Measurements from ENCODE around the gene CCDC88C.
"Not testable (repeated sequence)": the region's sequence is repeated elsewhere in the genome, so short reads cannot be mapped to it uniquely, and the experiment has no call there.

Gene CCDC88C

GRCh38 chr14:91429385-91429784 is 11.8 kb upstream of the CCDC88C start:
- Histone ChIP-seq H2BK5ac (ENCODE audit: low read length) (no peak overlapping the region), H3K27me3 (ENCODE audit: control insufficient read depth in 3 of 3, insufficient read depth in 3 of 3, low read depth in 1 of 3, low read length in 3 of 3) (no peaks in the 10 kb centered on the region)

GRCh38 chr14:91428931-91429330 is 11.3 kb upstream of the CCDC88C start:
- DNase-seq (ENCODE audit: low spot score); H2BK120ac ChIP-seq (ENCODE audit: low read depth, low read length); H3K4me2 ChIP-seq (ENCODE audit: insufficient read depth, low read length, poor library complexity, severe bottlenecking); H2AK5ac ChIP-seq (ENCODE audit: low read depth, low read length); H3K14ac ChIP-seq (ENCODE audit: low read length); H3K4me1 ChIP-seq (ENCODE audit: control insufficient read depth in 2 of 2, insufficient read depth in 1 of 2, low read depth in 1 of 2, low read length in 2 of 2); H2BK5ac ChIP-seq (ENCODE audit: low read length); H3K23ac ChIP-seq (ENCODE audit: low read depth, low read length, poor library complexity); H2BK15ac ChIP-seq (ENCODE audit: low read length); H2BK12ac ChIP-seq (ENCODE audit: low read length); H3K9me3 ChIP-seq (replicated peaks in 1 of 2; ENCODE audit: control insufficient read depth in 2 of 2, insufficient read depth in 1 of 2, low read depth in 1 of 2, low read length in 2 of 2); H4K8ac ChIP-seq (ENCODE audit: low read depth, low read length); H3K9ac ChIP-seq (ENCODE audit: low read depth, low read length, poor library complexity); H3K36me3 ChIP-seq (replicated peaks in 1 of 2; ENCODE audit: control insufficient read depth in 2 of 2, insufficient read depth in 2 of 2, low read length in 2 of 2); H4K91ac ChIP-seq (ENCODE audit: low read depth, low read length, poor library complexity); H3K27ac ChIP-seq (replicated peaks; ENCODE audit: low read length); H3K4me3 ChIP-seq (ENCODE audit: low read length in 2 of 2); H2AFZ ChIP-seq (ENCODE audit: low read length); H3K79me1 ChIP-seq (ENCODE audit: low read depth, low read length); H3K27me3 ChIP-seq (ENCODE audit: control insufficient read depth in 3 of 3, insufficient read depth in 3 of 3, low read depth in 1 of 3, low read length in 3 of 3); H3K4ac ChIP-seq (ENCODE audit: low read length); H3K18ac ChIP-seq (ENCODE audit: low read length): not testable (repeated sequence)
- WGBS, 2 donors (ENCODE audit: extremely low coverage in 2 of 2, insufficient read length in 2 of 2, insufficient replicate concordance in 1 of 2) = no CpG with 5 or more reads among the region's 1 CpG

More at GRCh38 chr14:91429385-91429784, 11.8 kb upstream of the CCDC88C start:
- no peak overlapping the region for H3K4ac ChIP-seq (ENCODE audit: low read length)
- H3K4me2 ChIP-seq (ENCODE audit: insufficient read depth, low read length, poor library complexity, severe bottlenecking) = no peak overlapping the region
- H3K4me3 ChIP-seq (ENCODE audit: low read length in 2 of 2) = no peak overlapping the region
- no peak overlapping the region for H3K14ac ChIP-seq (ENCODE audit: low read length)
- H3K79me1 ChIP-seq (ENCODE audit: low read depth, low read length) = no peaks in the 10 kb centered on the region
- no peak overlapping the region for H4K91ac ChIP-seq (ENCODE audit: low read depth, low read length, poor library complexity)
- H2BK12ac ChIP-seq (ENCODE audit: low read length) = no peak overlapping the region
- H3K4me1 ChIP-seq (ENCODE audit: control insufficient read depth in 2 of 2, insufficient read depth in 1 of 2, low read depth in 1 of 2, low read length in 2 of 2) = no peaks in the 10 kb centered on the region
- H4K8ac ChIP-seq (ENCODE audit: low read depth, low read length) = no peak overlapping the region
- no peaks in the 10 kb centered on the region for H3K36me3 ChIP-seq (replicated peaks in 1 of 2; ENCODE audit: control insufficient read depth in 2 of 2, insufficient read depth in 2 of 2, low read length in 2 of 2)
- no peak overlapping the region for H2AK5ac ChIP-seq (ENCODE audit: low read depth, low read length)
- no peak overlapping the region for H3K27ac ChIP-seq (replicated peaks; ENCODE audit: low read length)
- H3K23ac ChIP-seq (ENCODE audit: low read depth, low read length, poor library complexity) = no peak overlapping the region
- no peak overlapping the region for H2BK15ac ChIP-seq (ENCODE audit: low read length)
- no peak overlapping the region for H2AFZ ChIP-seq (ENCODE audit: low read length)
- no peak for DNase-seq (ENCODE audit: low spot score)
- no peak overlapping the region for H2BK120ac ChIP-seq (ENCODE audit: low read depth, low read length)
- peaks cover 0 to 1% of the 10 kb centered on the region in 2 donors for H3K9me3 ChIP-seq (replicated peaks in 1 of 2; ENCODE audit: control insufficient read depth in 2 of 2, insufficient read depth in 1 of 2, low read depth in 1 of 2, low read length in 2 of 2)
- no CpG with 5 or more reads among the region's 3 CpGs for WGBS, 2 donors (ENCODE audit: extremely low coverage in 2 of 2, insufficient read length in 2 of 2, insufficient replicate concordance in 1 of 2)
- H3K9ac ChIP-seq (ENCODE audit: low read depth, low read length, poor library complexity) = no peak overlapping the region
- H3K18ac ChIP-seq (ENCODE audit: low read length) = no peak overlapping the region

GRCh38 chr14:91425531-91425944 is 7.9 kb upstream of the CCDC88C start:
- DNase-seq (ENCODE audit: low spot score); H3K9ac ChIP-seq (ENCODE audit: low read depth, low read length, poor library complexity); H3K27me3 ChIP-seq (ENCODE audit: control insufficient read depth in 3 of 3, insufficient read depth in 3 of 3, low read depth in 1 of 3, low read length in 3 of 3); H3K4me2 ChIP-seq (ENCODE audit: insufficient read depth, low read length, poor library complexity, severe bottlenecking); H3K27ac ChIP-seq (replicated peaks; ENCODE audit: low read length); H2BK15ac ChIP-seq (ENCODE audit: low read length); H3K18ac ChIP-seq (ENCODE audit: low read length); H2AFZ ChIP-seq (ENCODE audit: low read length); H3K36me3 ChIP-seq (replicated peaks in 1 of 2; ENCODE audit: control insufficient read depth in 2 of 2, insufficient read depth in 2 of 2, low read length in 2 of 2); H3K4me1 ChIP-seq (ENCODE audit: control insufficient read depth in 2 of 2, insufficient read depth in 1 of 2, low read depth in 1 of 2, low read length in 2 of 2); H3K4ac ChIP-seq (ENCODE audit: low read length); H3K23ac ChIP-seq (ENCODE audit: low read depth, low read length, poor library complexity); H3K9me3 ChIP-seq (replicated peaks in 1 of 2; ENCODE audit: control insufficient read depth in 2 of 2, insufficient read depth in 1 of 2, low read depth in 1 of 2, low read length in 2 of 2); H2BK120ac ChIP-seq (ENCODE audit: low read depth, low read length); H4K8ac ChIP-seq (ENCODE audit: low read depth, low read length); H4K91ac ChIP-seq (ENCODE audit: low read depth, low read length, poor library complexity); H3K79me1 ChIP-seq (ENCODE audit: low read depth, low read length); H3K14ac ChIP-seq (ENCODE audit: low read length); H3K4me3 ChIP-seq (ENCODE audit: low read length in 2 of 2); H2AK5ac ChIP-seq (ENCODE audit: low read depth, low read length); H2BK12ac ChIP-seq (ENCODE audit: low read length); H2BK5ac ChIP-seq (ENCODE audit: low read length): not testable (repeated sequence)
- no CpG with 5 or more reads among the region's 9 CpGs for WGBS, 2 donors (ENCODE audit: extremely low coverage in 2 of 2, insufficient read length in 2 of 2, insufficient replicate concordance in 1 of 2)

- Histone ChIP-seq H2BK12ac (ENCODE audit: low read length) (no peak overlapping the region), H2BK15ac (ENCODE audit: low read length) (no peak overlapping the region), H3K14ac (ENCODE audit: low read length) (no peak overlapping the region), H3K27ac (replicated peaks; ENCODE audit: low read length) (no peak overlapping the region), H3K9ac (ENCODE audit: low read depth, low read length, poor library complexity) (no peak overlapping the region), H3K23ac (ENCODE audit: low read depth, low read length, poor library complexity) (no peak overlapping the region), H3K27me3 (ENCODE audit: control insufficient read depth in 3 of 3, insufficient read depth in 3 of 3, low read depth in 1 of 3, low read length in 3 of 3) (no peaks in the 10 kb centered on the region), H3K9me3 (replicated peaks in 1 of 2; ENCODE audit: control insufficient read depth in 2 of 2, insufficient read depth in 1 of 2, low read depth in 1 of 2, low read length in 2 of 2) (peaks cover 0 to 1% of the 10 kb centered on the region in 2 donors), H3K4me1 (ENCODE audit: control insufficient read depth in 2 of 2, insufficient read depth in 1 of 2, low read depth in 1 of 2, low read length in 2 of 2) (no peaks in the 10 kb centered on the region), H2BK120ac (ENCODE audit: low read depth, low read length) (no peak overlapping the region), H3K18ac (ENCODE audit: low read length) (no peak overlapping the region), H2AK5ac (ENCODE audit: low read depth, low read length) (no peak overlapping the region), H2AFZ (ENCODE audit: low read length) (no peak overlapping the region), H3K79me1 (ENCODE audit: low read depth, low read length) (no peaks in the 10 kb centered on the region), H4K8ac (ENCODE audit: low read depth, low read length) (no peak overlapping the region), H2BK5ac (ENCODE audit: low read length) (no peak overlapping the region), H3K4me2 (ENCODE audit: insufficient read depth, low read length, poor library complexity, severe bottlenecking) (no peak overlapping the region), H4K91ac (ENCODE audit: low read depth, low read length, poor library complexity) (no peak overlapping the region), H3K4ac (ENCODE audit: low read length) (no peak overlapping the region), H3K4me3 (ENCODE audit: low read length in 2 of 2) (no peak overlapping the region), H3K36me3 (replicated peaks in 1 of 2; ENCODE audit: control insufficient read depth in 2 of 2, insufficient read depth in 2 of 2, low read length in 2 of 2) (no peaks in the 10 kb centered on the region)
- no peak for DNase-seq (ENCODE audit: low spot score)
- WGBS, 2 donors (ENCODE audit: extremely low coverage in 2 of 2, insufficient read length in 2 of 2, insufficient replicate concordance in 1 of 2) = no CpG with 5 or more reads among the region's 9 CpGs
These were observed 7.4 kb upstream of the CCDC88C start for GRCh38 chr14:91424813-91425530.

Data from neuronal stem cell (in vitro differentiated cells).